Neural progenitor cell (in vitro differentiated cells): ENCODE data around the gene HSPA9. TPM values are rescaled to one million over a fixed set of nuclear protein-coding genes. Genes with fewer than 3 reads are reported as not detected.
"Not testable (repeated sequence)": the region's sequence is repeated elsewhere in the genome, so short reads cannot be mapped to it uniquely, and the experiment has no call there.

Experiments
- DNase-seq: peaks from one replicate; pipeline ENCODE4 v3.0.0-alpha.2; 2016; ENCODE audit warnings: low spot score
- H2AFZ ChIP-seq: fragments of 200-600 bp; sonication (generic); replicated peaks from 2 replicates; pipeline ENCODE4 v1.6.1; 2016; ENCODE audit warnings: antibody characterized with exemption
- H3F3A ChIP-seq: fragments of 200-600 bp; sonication (generic); 2 replicates; pipeline ENCODE4 v1.6.1; 2016; ENCODE audit warnings: antibody characterized with exemption, low read depth
- H3K27ac ChIP-seq: fragments of 200-600 bp; sonication (generic); 2 replicates; pipeline ENCODE4 v1.5.1; 2016; ENCODE audit warnings: mild to moderate bottlenecking
- H3K27me3 ChIP-seq: fragments of 200-600 bp; sonication (generic); 2 replicates; pipeline ENCODE4 v1.6.1; 2016; ENCODE audit warnings: mild to moderate bottlenecking, moderate library complexity
- H3K36me3 ChIP-seq: fragments of 200-600 bp; sonication (generic); 2 replicates; pipeline ENCODE4 v1.5.1; 2016
- H3K4me1 ChIP-seq: fragments of 200-600 bp; sonication (generic); 2 replicates; pipeline ENCODE4 v1.6.1; 2016; ENCODE audit warnings: mixed run types
- H3K4me2 ChIP-seq: fragments of 200-600 bp; sonication (generic); 2 replicates; pipeline ENCODE4 v1.6.1; 2016
- H3K4me3 ChIP-seq: fragments of 200-600 bp; sonication (generic); 2 replicates; pipeline ENCODE4 v1.5.1; 2016
- H3K79me2 ChIP-seq: fragments of 200-600 bp; sonication (generic); 2 replicates; pipeline ENCODE4 v1.6.1; 2016; ENCODE audit warnings: low read depth
- H3K9ac ChIP-seq: fragments of 200-600 bp; sonication (generic); 2 replicates; pipeline ENCODE4 v1.6.1; 2016
- H3K9me3 ChIP-seq: fragments of 200-600 bp; sonication (generic); 2 replicates; pipeline ENCODE4 v1.5.1; 2016; ENCODE audit warnings: low read depth
- H4K20me1 ChIP-seq: fragments of 200-600 bp; sonication (generic); 2 replicates; pipeline ENCODE4 v1.6.1; 2016; ENCODE audit warnings: low read depth
- H3K27ac Mint-ChIP-seq: 3 replicates; pipeline ENCODE4 v1.8.0; 2021; ENCODE audit warnings: mixed read lengths
- H3K27me3 Mint-ChIP-seq: 2 replicates; pipeline ENCODE4 v1.8.0; 2022; ENCODE audit warnings: low read depth, mild to moderate bottlenecking, inconsistent platforms, moderate library complexity, mixed read lengths; ENCODE audit not compliant: insufficient read depth
- H3K36me3 Mint-ChIP-seq: 3 replicates; pipeline ENCODE4 v1.8.0; 2021; ENCODE audit warnings: mixed read lengths
- H3K4me1 Mint-ChIP-seq: 3 replicates; pipeline ENCODE4 v1.8.0; 2021; ENCODE audit warnings: mixed read lengths
- H3K4me3 Mint-ChIP-seq: 3 replicates; pipeline ENCODE4 v1.8.0; 2021; ENCODE audit warnings: mild to moderate bottlenecking, moderate library complexity, mixed read lengths
- H3K9me3 Mint-ChIP-seq: 3 replicates; pipeline ENCODE4 v1.8.0; 2020; ENCODE audit warnings: mixed read lengths
- EZH2 ChIP-seq: fragments of 200-600 bp; sonication (generic); IDR thresholded peaks from 2 replicates; pipeline ENCODE4 v1.6.1; 2017; ENCODE audit warnings: antibody characterized with exemption, mild to moderate bottlenecking, moderate library complexity
- EZH2phosphoT487 ChIP-seq: fragments of 200-600 bp; sonication (generic); IDR thresholded peaks from 2 replicates; pipeline ENCODE4 v1.6.1; 2017; ENCODE audit warnings: antibody characterized with exemption
- total RNA-seq: library from RNA; depleted of rRNA; stranded (reverse); fragments of >200 nt; gene quantifications from 2 replicates; pipeline ENCODE4 v1.2.3, GENCODE V29; 2015; ENCODE audit warnings: low replicate concordance
- TF ChIP-seq, protein P1 (sequence below): fragments of 200-600 bp; sonication (generic); IDR thresholded peaks from 2 replicates; pipeline ENCODE4 v1.5.1; 2017; ENCODE audit warnings: antibody characterized with exemption, mild to moderate bottlenecking

The HSPA9 gene
- total RNA-seq, 1 donor from 2014 or later, result 259 TPM

- peaks cover 15% of the 10 kb centered on the region for H4K20me1 ChIP-seq
These were observed 61.2 kb downstream of the HSPA9 start for GRCh38 chr5:138514021-138514420.

DNA sequence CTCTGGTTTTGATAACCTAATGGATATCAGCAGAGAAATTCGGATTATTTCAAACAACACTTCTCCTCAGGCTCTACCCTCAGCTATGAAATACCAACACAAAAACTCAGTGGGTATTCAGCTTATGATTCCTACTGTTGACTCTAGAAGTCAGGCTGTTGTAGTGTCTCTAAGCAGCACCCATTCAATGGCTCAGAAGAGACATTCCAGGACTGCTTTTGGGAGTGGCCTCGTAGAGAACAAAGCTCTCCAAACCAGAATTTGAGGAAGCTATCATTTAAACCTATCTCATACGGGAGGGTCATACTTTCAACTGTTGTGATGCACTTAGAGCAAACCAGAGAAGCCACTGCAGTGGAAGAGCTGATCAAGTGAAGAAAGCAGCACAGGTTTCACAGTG, 66.2 kb downstream of the HSPA9 start:
- H3K36me3 Mint-ChIP-seq, result peaks cover 21% of the 10 kb centered on the region
- Histone ChIP-seq H2AFZ (no peak overlapping the region), H4K20me1 (peaks cover 9% of the 10 kb centered on the region), H3K9ac (no peak overlapping the region), H3K4me3 (no peak overlapping the region), H3K4me1 (peaks cover 3% of the 10 kb centered on the region), H3K36me3 (peaks cover 14% of the 10 kb centered on the region), H3K79me2 (no peaks in the 10 kb centered on the region), H3K27ac (peak overlapping the region; percentile 29), H3F3A (peaks cover 36% of the 10 kb centered on the region), H3K4me2 (no peak overlapping the region), H3K9me3 (no peaks in the 10 kb centered on the region), H3K27me3 (no peaks in the 10 kb centered on the region)
- no peaks in the 10 kb centered on the region for H3K4me1 Mint-ChIP-seq
- H3K9me3 Mint-ChIP-seq, result no peaks in the 10 kb centered on the region
- TF ChIP-seq EZH2 (no peak), EZH2phosphoT487 (no peak)
- TF ChIP-seq, protein P1, sequence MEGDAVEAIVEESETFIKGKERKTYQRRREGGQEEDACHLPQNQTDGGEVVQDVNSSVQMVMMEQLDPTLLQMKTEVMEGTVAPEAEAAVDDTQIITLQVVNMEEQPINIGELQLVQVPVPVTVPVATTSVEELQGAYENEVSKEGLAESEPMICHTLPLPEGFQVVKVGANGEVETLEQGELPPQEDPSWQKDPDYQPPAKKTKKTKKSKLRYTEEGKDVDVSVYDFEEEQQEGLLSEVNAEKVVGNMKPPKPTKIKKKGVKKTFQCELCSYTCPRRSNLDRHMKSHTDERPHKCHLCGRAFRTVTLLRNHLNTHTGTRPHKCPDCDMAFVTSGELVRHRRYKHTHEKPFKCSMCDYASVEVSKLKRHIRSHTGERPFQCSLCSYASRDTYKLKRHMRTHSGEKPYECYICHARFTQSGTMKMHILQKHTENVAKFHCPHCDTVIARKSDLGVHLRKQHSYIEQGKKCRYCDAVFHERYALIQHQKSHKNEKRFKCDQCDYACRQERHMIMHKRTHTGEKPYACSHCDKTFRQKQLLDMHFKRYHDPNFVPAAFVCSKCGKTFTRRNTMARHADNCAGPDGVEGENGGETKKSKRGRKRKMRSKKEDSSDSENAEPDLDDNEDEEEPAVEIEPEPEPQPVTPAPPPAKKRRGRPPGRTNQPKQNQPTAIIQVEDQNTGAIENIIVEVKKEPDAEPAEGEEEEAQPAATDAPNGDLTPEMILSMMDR, result no peak
- DNase-seq, result peak; percentile 30
- H3K27me3 Mint-ChIP-seq, result peaks cover 2% of the 10 kb centered on the region
- no peak overlapping the region for H3K27ac Mint-ChIP-seq
- no peak overlapping the region for H3K4me3 Mint-ChIP-seq

More at GRCh38 chr5:138514021-138514420, 61.2 kb downstream of the HSPA9 start:
- Histone ChIP-seq H3K36me3 (peaks cover 29% of the 10 kb centered on the region), H3F3A (peaks cover 10% of the 10 kb centered on the region), H3K4me3 (no peak overlapping the region), H3K9me3 (no peaks in the 10 kb centered on the region), H3K9ac (no peak overlapping the region), H3K4me1 (peaks cover 3% of the 10 kb centered on the region), H3K4me2 (no peak overlapping the region), H3K27me3 (no peaks in the 10 kb centered on the region), H3K79me2 (peaks cover 22% of the 10 kb centered on the region), H3K27ac (no peak overlapping the region), H2AFZ (no peak overlapping the region)
- no peak overlapping the region for H3K4me3 Mint-ChIP-seq
- DNase-seq, result no peak
- H3K36me3 Mint-ChIP-seq, result peaks cover 28% of the 10 kb centered on the region
- H3K9me3 Mint-ChIP-seq, result no peaks in the 10 kb centered on the region
- H3K27me3 Mint-ChIP-seq, result no peaks in the 10 kb centered on the region
- TF ChIP-seq, protein P1, result no peak
- TF ChIP-seq EZH2phosphoT487 (no peak), EZH2 (no peak)
- H3K4me1 Mint-ChIP-seq, result no peaks in the 10 kb centered on the region
- no peak overlapping the region for H3K27ac Mint-ChIP-seq

- not testable (repeated sequence) for H3K79me2 ChIP-seq, H3K4me3 ChIP-seq, H2AFZ ChIP-seq, H3K27me3 Mint-ChIP-seq, H3K9me3 ChIP-seq, H3K9ac ChIP-seq, H3K36me3 ChIP-seq, H4K20me1 ChIP-seq, H3K4me1 ChIP-seq, H3K27ac Mint-ChIP-seq, H3K27me3 ChIP-seq, H3K27ac ChIP-seq, H3K4me3 Mint-ChIP-seq, DNase-seq, H3K9me3 Mint-ChIP-seq, H3K4me1 Mint-ChIP-seq, H3K4me2 ChIP-seq
- H3F3A ChIP-seq, result peaks cover 38% of the 10 kb centered on the region
- H3K36me3 Mint-ChIP-seq, result peaks cover 17% of the 10 kb centered on the region
These were observed 67.7 kb downstream of the HSPA9 start for GRCh38 chr5:138507485-138507884.

DNA sequence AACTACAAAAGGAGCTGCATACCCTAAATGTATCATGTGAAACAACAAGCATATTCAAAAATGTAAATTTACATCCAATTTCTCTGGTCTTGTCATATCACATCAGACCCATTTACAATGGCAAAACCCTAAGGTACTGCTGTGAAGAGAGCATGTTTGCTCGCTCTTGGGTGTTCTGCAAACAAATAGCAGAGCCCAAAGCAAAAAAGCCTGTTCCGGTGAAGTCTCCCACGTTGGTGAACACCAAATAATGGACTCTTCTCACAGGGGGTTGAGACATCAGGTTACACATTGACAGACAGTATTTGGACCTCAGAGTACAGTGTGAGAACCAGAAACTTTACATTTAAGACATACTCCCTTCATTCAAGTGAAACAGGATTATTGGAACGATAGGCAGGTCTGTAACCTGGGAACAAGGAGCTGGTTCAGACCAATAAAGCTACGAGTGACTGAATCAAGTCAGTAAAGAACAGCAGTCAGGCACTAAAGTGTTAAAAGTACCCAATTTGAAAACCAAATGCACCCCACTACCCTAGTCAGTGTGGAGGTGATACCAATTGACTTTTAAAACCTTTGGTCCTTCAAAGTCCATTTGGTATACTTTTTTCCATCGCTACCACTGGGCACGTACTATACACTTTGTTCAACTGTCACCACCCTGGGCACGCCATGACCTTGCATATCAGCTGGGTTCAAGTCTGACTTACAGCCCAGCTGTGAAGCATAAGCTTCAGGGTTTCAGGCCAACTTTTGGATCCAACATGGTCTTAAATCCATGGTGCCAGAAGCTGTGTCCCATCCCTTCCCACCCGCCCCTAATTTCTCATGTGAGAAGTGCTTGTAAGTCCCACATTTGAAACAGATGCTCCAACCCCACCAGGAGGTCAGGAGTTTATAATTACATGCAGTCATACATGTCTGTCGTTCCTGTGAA, 68.6 kb downstream of the HSPA9 start:
- H3K4me2 ChIP-seq, result no peak overlapping the region

More for the DNA sequence above, 68.6 kb downstream of the HSPA9 start:
- Histone ChIP-seq H3K9ac (no peak overlapping the region), H3K27me3 (no peaks in the 10 kb centered on the region), H3K36me3 (peaks cover 9% of the 10 kb centered on the region), H3K4me1 (peaks cover 3% of the 10 kb centered on the region), H3K4me3 (no peak overlapping the region), H2AFZ (no peak overlapping the region), H3F3A (peaks cover 38% of the 10 kb centered on the region), H3K27ac (no peak overlapping the region), H4K20me1 (peaks cover 5% of the 10 kb centered on the region), H3K9me3 (no peaks in the 10 kb centered on the region), H3K79me2 (no peaks in the 10 kb centered on the region)
- Mint-ChIP-seq H3K27ac (no peak overlapping the region), H3K36me3 (peaks cover 17% of the 10 kb centered on the region), H3K4me3 (no peak overlapping the region), H3K27me3 (peaks cover 6% of the 10 kb centered on the region), H3K9me3 (no peaks in the 10 kb centered on the region), H3K4me1 (peaks cover 3% of the 10 kb centered on the region)
- DNase-seq, result no peak
- TF ChIP-seq EZH2phosphoT487 (no peak), EZH2 (no peak)
- TF ChIP-seq, protein P1, result no peak
